GM23338 (cell line): ENCODE data around the gene TBC1D9B. TPM values are rescaled to one million over a fixed set of nuclear protein-coding genes. Genes with fewer than 3 reads are reported as not detected.

ENCODE experiments used
- ATAC-seq: fragments of 200-7000 bp; cut with Tn5 transposase; 3 replicates; pipeline ENCODE4 v1.9.1; 2020
- DNase-seq: peaks from one replicate; pipeline ENCODE4 v3.0.0-alpha.2; 2015; ENCODE audit warnings: low spot score
- H2AFZ ChIP-seq: fragments of 200-600 bp; sonication (generic); 2 replicates; pipeline ENCODE4 v1.8.0; 2016; ENCODE audit warnings: antibody characterized with exemption, mild to moderate bottlenecking, moderate library complexity
- H3F3A ChIP-seq: fragments of 200-600 bp; sonication (generic); replicated peaks from 2 replicates; pipeline ENCODE4 v1.8.0; 2017; ENCODE audit warnings: antibody characterized with exemption, mixed run types, low read depth
- H3K27ac ChIP-seq: fragments of 200-600 bp; sonication (generic); 2 replicates; pipeline ENCODE4 v1.6.1; 2016; ENCODE audit warnings: low read depth
- H3K27me3 ChIP-seq: fragments of 200-600 bp; sonication (generic); 2 replicates; pipeline ENCODE4 v1.8.0; 2016; ENCODE audit warnings: mild to moderate bottlenecking, mixed run types, moderate library complexity; ENCODE audit not compliant: insufficient read depth
- H3K36me3 ChIP-seq: fragments of 200-600 bp; sonication (generic); 2 replicates; pipeline ENCODE4 v1.8.0; 2016; ENCODE audit warnings: mild to moderate bottlenecking; ENCODE audit not compliant: insufficient read depth
- H3K4me1 ChIP-seq: fragments of 200-600 bp; sonication (generic); 2 replicates; pipeline ENCODE4 v1.8.0; 2016; ENCODE audit warnings: mild to moderate bottlenecking, moderate library complexity; ENCODE audit not compliant: insufficient read depth
- H3K4me2 ChIP-seq: fragments of 200-600 bp; sonication (generic); 2 replicates; pipeline ENCODE4 v1.7.1; 2017; ENCODE audit warnings: mixed run types
- H3K4me3 ChIP-seq: fragments of 200-600 bp; sonication (generic); 2 replicates; pipeline ENCODE4 v1.6.1; 2016; ENCODE audit warnings: mixed run types
- H3K79me2 ChIP-seq: fragments of 200-600 bp; sonication (generic); replicated peaks from 2 replicates; pipeline ENCODE4 v1.8.0; 2017; ENCODE audit warnings: mild to moderate bottlenecking; ENCODE audit not compliant: insufficient read depth
- H3K9me2 ChIP-seq: fragments of 200-600 bp; sonication (generic); 2 replicates; pipeline ENCODE4 v1.8.0; 2017; ENCODE audit not compliant: insufficient read depth
- H4K20me1 ChIP-seq: fragments of 200-600 bp; sonication (generic); replicated peaks from 2 replicates; pipeline ENCODE4 v1.8.0; 2017; ENCODE audit warnings: mild to moderate bottlenecking; ENCODE audit not compliant: insufficient read depth
- H3K27ac Mint-ChIP-seq: 2 replicates; pipeline ENCODE4 v1.8.0; 2020; ENCODE audit warnings: inconsistent platforms, mild to moderate bottlenecking, moderate library complexity, mixed read lengths
- H3K27me3 Mint-ChIP-seq: 3 replicates; pipeline ENCODE4 v1.8.0; 2022; ENCODE audit warnings: low read depth, mild to moderate bottlenecking, moderate library complexity, mixed read lengths, inconsistent platforms; ENCODE audit not compliant: insufficient read depth, poor library complexity
- H3K36me3 Mint-ChIP-seq: 3 replicates; pipeline ENCODE4 v1.8.0; 2021; ENCODE audit warnings: low read depth, mild to moderate bottlenecking, inconsistent platforms, moderate library complexity, mixed read lengths
- H3K4me1 Mint-ChIP-seq: 3 replicates; pipeline ENCODE4 v1.8.0; 2020; ENCODE audit warnings: mild to moderate bottlenecking, inconsistent platforms, mixed read lengths
- H3K4me3 Mint-ChIP-seq: 3 replicates; pipeline ENCODE4 v1.8.0; 2021; ENCODE audit warnings: moderate library complexity, mild to moderate bottlenecking, inconsistent platforms, mixed read lengths
- H3K9me3 Mint-ChIP-seq: 3 replicates; pipeline ENCODE4 v1.8.0; 2020; ENCODE audit warnings: moderate library complexity, mild to moderate bottlenecking, inconsistent platforms, mixed read lengths
- CREB1 ChIP-seq: fragments of 250-450 bp; sonication (Bioruptor Pico); IDR thresholded peaks from 2 replicates; pipeline ENCODE4 v1.5.0; 2020; ENCODE audit warnings: low read depth, mild to moderate bottlenecking, moderate library complexity
- EZH2 ChIP-seq: fragments of 200-600 bp; sonication (generic); IDR thresholded peaks from one replicate; pipeline ENCODE4 v1.8.0; 2017; ENCODE audit warnings: antibody characterized with exemption, mild to moderate bottlenecking, low read depth; ENCODE audit not compliant: unreplicated experiment
- EZH2phosphoT487 ChIP-seq: fragments of 200-600 bp; sonication (generic); IDR thresholded peaks from one replicate; pipeline ENCODE4 v1.8.1; 2018; ENCODE audit warnings: antibody characterized with exemption; ENCODE audit not compliant: unreplicated experiment
- JUNB ChIP-seq: IDR thresholded peaks from one replicate; pipeline ENCODE4 v1.6.1; 2016; ENCODE audit warnings: antibody characterized with exemption; ENCODE audit not compliant: unreplicated experiment
- NANOG ChIP-seq: IDR thresholded peaks from 2 replicates; pipeline ENCODE4 v1.6.1; 2016; ENCODE audit warnings: antibody characterized with exemption, borderline replicate concordance
- STAT1 ChIP-seq: IDR thresholded peaks from one replicate; pipeline ENCODE4 v1.6.1; 2016; ENCODE audit warnings: antibody characterized with exemption; ENCODE audit not compliant: unreplicated experiment
- ZNF114 ChIP-seq: fragments of 250-450 bp; sonication (Bioruptor Pico); IDR thresholded peaks from 2 replicates; pipeline ENCODE4 v1.5.0; 2020; ENCODE audit warnings: mild to moderate bottlenecking, moderate library complexity
- ZNF331 ChIP-seq: fragments of 250-450 bp; sonication (Bioruptor Pico); IDR thresholded peaks from 2 replicates; pipeline ENCODE4 v1.5.0; 2020; ENCODE audit warnings: low read depth, mild to moderate bottlenecking, moderate library complexity
- ZNF462 ChIP-seq: fragments of 250-450 bp; sonication (Bioruptor Pico); IDR thresholded peaks from 2 replicates; pipeline ENCODE4 v1.5.0; 2020; ENCODE audit warnings: mild to moderate bottlenecking, moderate library complexity
- polyA plus RNA-seq: library from polyadenylated mRNA; unstranded; fragments of >200 nt; fragmentation: Nextera tagmentation; extraction: Ambion mirVana; gene quantifications from 2 replicates; pipeline ENCODE4 v1.2.1, GENCODE V29; 2016
- total RNA-seq: library from RNA; depleted of rRNA; stranded (reverse); fragments of >200 nt; shearing (Covaris generic); gene quantifications from 2 replicates; pipeline ENCODE4 v1.2.3, GENCODE V29; 2014
- TF ChIP-seq, protein P1 (sequence below): IDR thresholded peaks from one replicate; pipeline ENCODE4 v1.6.1; 2018; ENCODE audit warnings: antibody characterized with exemption; ENCODE audit not compliant: unreplicated experiment

TBC1D9B gene
- total and polyA plus RNA-seq, 2 experiments from 2014 or later: 19.0 to 38.0 TPM

- H3K9me3 Mint-ChIP-seq: peaks cover 20% of the 10 kb centered on the region
- Histone ChIP-seq H3K27ac (no peak overlapping the region), H3K4me1 (no peaks in the 10 kb centered on the region), H3K36me3 (peaks cover 8% of the 10 kb centered on the region), H2AFZ (no peak overlapping the region), H4K20me1 (no peaks in the 10 kb centered on the region), H3K79me2 (no peaks in the 10 kb centered on the region), H3K9me2 (no peaks in the 10 kb centered on the region), H3K27me3 (no peaks in the 10 kb centered on the region), H3F3A (0 out of 2 replicates have a peak, but pooled peaks cover 5% of the 10 kb centered on the region), H3K4me3 (no peak overlapping the region), H3K4me2 (no peak overlapping the region)
- no peak overlapping the region for H3K27ac Mint-ChIP-seq
- TF ChIP-seq STAT1: no peak
- no peak for TF ChIP-seq ZNF462 (CRISPR knock-in tag)
- no peak for TF ChIP-seq EZH2
- TF ChIP-seq, protein P1, sequence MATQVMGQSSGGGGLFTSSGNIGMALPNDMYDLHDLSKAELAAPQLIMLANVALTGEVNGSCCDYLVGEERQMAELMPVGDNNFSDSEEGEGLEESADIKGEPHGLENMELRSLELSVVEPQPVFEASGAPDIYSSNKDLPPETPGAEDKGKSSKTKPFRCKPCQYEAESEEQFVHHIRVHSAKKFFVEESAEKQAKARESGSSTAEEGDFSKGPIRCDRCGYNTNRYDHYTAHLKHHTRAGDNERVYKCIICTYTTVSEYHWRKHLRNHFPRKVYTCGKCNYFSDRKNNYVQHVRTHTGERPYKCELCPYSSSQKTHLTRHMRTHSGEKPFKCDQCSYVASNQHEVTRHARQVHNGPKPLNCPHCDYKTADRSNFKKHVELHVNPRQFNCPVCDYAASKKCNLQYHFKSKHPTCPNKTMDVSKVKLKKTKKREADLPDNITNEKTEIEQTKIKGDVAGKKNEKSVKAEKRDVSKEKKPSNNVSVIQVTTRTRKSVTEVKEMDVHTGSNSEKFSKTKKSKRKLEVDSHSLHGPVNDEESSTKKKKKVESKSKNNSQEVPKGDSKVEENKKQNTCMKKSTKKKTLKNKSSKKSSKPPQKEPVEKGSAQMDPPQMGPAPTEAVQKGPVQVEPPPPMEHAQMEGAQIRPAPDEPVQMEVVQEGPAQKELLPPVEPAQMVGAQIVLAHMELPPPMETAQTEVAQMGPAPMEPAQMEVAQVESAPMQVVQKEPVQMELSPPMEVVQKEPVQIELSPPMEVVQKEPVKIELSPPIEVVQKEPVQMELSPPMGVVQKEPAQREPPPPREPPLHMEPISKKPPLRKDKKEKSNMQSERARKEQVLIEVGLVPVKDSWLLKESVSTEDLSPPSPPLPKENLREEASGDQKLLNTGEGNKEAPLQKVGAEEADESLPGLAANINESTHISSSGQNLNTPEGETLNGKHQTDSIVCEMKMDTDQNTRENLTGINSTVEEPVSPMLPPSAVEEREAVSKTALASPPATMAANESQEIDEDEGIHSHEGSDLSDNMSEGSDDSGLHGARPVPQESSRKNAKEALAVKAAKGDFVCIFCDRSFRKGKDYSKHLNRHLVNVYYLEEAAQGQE: no peak
- no peak for TF ChIP-seq ZNF331 (CRISPR knock-in tag)
- TF ChIP-seq JUNB: no peak
- TF ChIP-seq NANOG: no peak
- TF ChIP-seq EZH2phosphoT487: no peak
- no peak for TF ChIP-seq ZNF114 (CRISPR knock-in tag)
- no peak for TF ChIP-seq CREB1 (CRISPR knock-in tag)
- no peak for ATAC-seq
- peaks cover 73% of the 10 kb centered on the region for H3K36me3 Mint-ChIP-seq
- H3K4me3 Mint-ChIP-seq: no peak overlapping the region
- peaks cover 21% of the 10 kb centered on the region for H3K27me3 Mint-ChIP-seq
- DNase-seq: no peak
- H3K4me1 Mint-ChIP-seq: no peaks in the 10 kb centered on the region
Observed at GRCh38 chr5:179841621-179842020, 66.1 kb downstream of the TBC1D9B start.
